Gastroesophageal sphincter (tissue), 3 donors: ENCODE results near the gene SLC47A2.

ENCODE experiments used
- CTCF ChIP-seq, 4 experiments: fragments of 200-600 bp in 2 of 4; fragments of 450-650 bp in 2 of 4; sonication (generic) in 1 of 4; IDR thresholded peaks; one replicate each; pipeline ENCODE4 v1.5.1; 2017 to 2019; ENCODE audit warnings: antibody characterized with exemption in 4 of 4, mild to moderate bottlenecking in 2 of 4, moderate library complexity in 2 of 4
- POLR2A ChIP-seq, 2 donors: fragments of 450-650 bp; IDR thresholded peaks; one replicate each; pipeline ENCODE4 v1.6.1; 2017; ENCODE audit warnings: antibody characterized with exemption in 2 of 2, mild to moderate bottlenecking in 2 of 2, moderate library complexity in 1 of 2
- POLR2AphosphoS5 ChIP-seq: sonication (generic); formaldehyde crosslinking; IDR thresholded peaks from one replicate; pipeline ENCODE4 v1.6.1; 2017; ENCODE audit warnings: antibody characterized with exemption

GRCh38 chr17:19756546-19756945 is 40.2 kb upstream of the SLC47A2 start:
- TF ChIP-seq CTCF (IDR thresholded peaks at IDR 0.05) (no peak), POLR2A (IDR thresholded peaks at IDR 0.05) (no peak), POLR2AphosphoS5 (no peak)
